Measurements from ENCODE around the gene OLFM1.
A peak's percentile ranks its signal among the peaks of the same experiment; 100 is the strongest.

Gene OLFM1

GRCh38 chr9:135077497-135078200, 9.8 kb upstream of the OLFM1 start:
- DNase-seq, result no peak

DNA sequence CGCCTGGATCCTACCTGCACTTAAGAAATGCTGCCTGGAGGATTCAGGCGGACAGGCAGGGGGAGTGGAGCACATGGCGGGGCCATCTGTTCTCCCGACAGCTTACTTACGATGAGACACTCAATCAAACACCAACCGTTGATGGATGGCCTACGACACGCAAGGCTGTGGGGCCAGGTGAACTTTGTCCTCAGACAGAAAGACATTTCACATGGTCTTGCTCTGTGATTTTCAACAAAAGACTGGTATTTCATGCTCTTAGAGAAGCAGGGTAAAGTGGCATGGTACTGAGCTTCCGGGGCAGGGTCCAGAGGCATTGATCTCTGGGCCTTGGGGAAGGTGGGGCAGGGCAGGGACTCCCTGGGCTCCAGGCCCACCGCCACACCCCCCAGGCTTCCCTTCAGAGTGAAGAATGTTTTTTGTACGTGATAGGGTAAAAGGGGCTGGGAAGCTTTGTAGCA, 9.1 kb upstream of the OLFM1 start:
- DNase-seq, result no peak

DNA sequence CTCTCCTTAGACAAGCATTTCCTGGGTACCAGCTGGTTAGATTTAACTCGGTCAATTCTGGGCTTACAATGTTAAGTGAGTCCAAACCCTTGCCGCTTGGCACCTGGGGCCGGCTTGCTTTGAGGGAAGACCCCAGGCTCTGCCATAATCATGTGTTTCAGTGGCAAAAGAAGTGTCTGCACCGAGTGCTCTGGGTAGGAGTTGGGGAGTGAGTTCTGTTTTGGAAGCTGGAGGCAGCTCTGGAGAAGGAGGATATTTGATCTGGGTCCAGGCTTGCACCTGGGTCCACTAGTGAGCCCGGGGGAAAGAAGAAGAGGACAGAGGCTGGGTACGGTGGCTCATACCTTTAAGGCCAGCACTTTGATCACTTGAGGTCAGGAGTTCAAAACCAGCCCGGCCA, 8.4 kb upstream of the OLFM1 start:
- no peak for DNase-seq

GRCh38 chr9:135079676-135080075, 7.8 kb upstream of the OLFM1 start:
- no peak for DNase-seq

GRCh38 chr9:135080286-135081263, 6.9 kb upstream of the OLFM1 start:
- DNase-seq, result no peak

DNA sequence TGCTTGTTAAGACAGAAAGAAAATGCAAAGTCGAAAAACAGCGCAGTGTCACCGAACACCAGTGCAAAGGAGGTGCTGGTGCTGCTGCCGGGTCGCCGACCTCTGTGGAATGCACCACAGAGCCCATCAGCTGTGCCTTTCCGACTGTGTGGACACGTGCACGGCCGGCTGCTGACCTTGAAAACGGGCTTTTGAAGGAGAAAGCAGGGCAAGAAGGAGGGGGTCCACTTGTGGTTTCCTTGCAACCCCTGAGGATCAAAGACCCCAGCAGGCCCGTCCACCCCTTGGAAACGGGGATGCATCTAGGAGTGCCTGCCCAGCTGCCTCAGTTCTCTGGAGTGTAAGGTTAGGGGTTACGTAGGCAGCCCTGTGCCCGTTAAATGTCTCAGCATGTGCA, 6.2 kb upstream of the OLFM1 start:
- DNase-seq, result no peak

GRCh38 chr9:135081731-135082130, 5.7 kb upstream of the OLFM1 start:
- no peak for DNase-seq

DNA sequence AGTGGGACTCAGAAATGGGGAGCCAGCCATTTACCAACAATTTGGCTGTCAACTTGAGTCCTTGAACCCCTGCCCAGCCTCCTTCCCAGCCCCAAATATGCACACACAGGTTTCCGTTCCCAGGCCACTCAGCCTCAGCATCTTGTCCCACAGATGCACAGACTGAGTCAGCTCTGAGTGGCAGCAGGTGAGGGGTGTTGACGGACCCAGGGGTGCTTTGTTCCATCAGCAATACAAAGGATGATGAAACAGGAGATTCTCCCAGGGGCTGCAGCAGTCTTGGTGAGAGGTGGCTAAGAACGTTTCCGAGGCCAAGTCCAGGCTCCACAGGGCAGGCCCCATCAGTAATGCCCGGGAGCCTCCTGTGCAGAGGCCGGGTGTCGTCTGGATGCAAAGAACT, 4.9 kb upstream of the OLFM1 start:
- peak; percentile 38 for DNase-seq

GRCh38 chr9:135083241-135083810, 4.1 kb upstream of the OLFM1 start:
- DNase-seq, result no peak

DNA sequence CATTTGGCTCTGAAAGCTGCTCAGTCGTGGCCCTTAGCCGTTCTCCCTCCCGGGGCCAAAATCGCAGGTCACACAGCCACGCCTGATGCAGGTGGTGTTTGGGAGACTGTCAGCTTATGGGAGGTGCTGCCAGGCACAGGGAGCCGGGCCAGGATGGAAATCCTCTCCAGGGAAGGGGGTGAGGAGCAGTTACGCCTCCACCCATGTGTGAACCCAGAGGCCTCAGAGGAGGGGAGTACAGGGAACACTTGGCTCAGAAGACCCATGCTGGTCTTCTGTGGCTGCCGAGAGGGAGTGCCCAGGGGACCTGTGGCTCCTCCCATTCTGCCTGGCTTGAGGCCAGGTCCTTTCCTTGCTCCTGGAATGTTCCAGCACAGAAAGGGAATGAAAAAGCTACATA, 3.6 kb upstream of the OLFM1 start:
- DNase-seq, result peak; percentile 9

DNA sequence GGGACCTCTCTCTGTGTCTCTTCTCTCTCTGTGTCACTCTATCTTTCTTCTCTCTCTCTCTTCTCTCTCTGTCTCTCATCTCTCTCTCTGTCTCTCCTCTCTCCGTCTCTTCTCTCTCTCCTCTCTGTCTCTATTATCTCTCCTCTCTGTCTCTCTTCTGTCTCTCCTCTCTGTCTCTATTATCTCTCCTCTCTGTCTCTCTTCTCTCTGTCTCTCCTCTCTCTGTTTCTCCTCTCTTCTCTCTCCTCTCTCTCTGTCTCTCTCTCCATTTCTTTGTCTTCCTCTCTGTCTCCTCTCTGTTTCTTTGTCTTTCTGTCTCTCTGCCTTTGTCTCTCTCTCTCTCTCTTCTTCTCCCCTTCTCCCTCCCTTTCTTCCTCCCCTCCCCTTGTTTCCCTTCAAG, 3.2 kb upstream of the OLFM1 start:
- DNase-seq, result no peak

DNA sequence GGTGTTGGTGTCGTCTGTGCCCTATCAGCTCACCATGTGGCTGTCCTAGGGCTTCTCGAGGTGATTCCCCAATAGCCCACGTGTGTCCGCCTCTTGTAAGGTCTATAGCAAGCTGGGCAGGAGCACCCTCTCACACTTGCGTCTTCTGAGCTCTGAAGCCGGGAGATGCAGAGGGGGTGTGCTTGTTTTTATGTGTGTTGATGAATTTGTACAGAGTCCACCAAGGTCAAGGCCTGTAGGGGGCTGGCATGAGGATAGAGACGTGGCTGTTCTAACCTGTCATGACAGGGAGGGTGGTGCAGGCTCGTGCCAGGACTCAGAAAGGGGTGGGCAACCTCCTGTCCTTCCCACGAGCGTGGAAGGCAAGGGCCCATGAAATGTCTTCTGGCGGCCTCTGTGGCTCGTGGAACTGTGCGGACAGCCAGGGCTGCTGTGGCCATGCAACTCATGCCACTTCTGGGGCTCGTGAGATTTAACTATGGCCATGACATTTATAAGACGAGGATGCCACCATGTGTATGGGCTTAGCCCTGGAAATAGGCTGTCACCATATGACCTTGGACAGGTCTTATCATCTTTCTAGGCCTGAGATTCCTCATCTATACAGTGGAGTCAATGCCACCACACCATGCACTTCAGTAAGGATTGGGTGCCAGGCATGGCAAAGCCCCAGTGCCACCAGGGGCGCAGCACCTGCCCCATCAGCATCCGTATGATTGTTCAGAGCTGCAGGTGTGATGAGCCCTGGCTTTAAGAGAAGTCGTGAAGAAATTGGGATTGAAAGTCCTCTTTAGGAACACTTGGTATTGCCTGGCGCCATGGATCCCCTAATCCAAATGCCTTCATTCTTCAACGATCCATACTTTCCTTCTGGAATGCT, 2.3 kb upstream of the OLFM1 start:
- no peak for DNase-seq

DNA sequence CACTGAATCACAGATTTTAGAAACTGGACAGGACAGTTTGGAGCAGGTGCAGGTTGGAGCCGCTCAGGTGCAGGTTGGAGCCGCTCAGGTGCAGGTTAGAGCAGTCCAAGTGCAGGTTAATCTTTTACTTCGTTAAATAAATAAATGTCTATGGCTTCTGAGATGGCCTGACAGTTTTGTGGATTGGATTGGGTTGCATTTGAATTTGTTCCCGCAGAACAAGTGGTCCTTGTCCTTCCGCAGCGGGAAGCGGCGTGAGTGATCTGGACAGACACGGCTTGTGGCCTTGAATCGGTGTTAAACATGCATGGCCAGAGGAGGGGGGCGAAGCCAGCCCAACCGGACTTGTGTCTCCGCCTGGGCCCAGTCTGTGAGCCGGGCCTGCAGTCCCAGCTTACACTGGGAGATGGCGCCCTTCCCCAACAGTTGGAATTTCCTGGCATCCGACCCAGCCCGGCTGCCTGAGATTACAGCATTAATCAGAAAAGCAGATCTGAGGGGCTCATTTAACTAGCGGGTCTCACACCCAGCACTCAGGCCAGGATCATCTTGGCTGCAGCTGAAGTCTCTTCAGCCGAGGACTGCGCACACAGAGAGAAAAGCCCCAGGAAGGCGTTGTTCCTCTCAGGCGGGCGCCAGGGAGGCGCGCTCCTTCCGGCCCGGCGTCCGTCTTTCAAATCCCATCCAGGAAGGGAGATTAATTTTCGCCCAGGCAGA, 1.5 kb upstream of the OLFM1 start:
- peak; percentile 84 for DNase-seq

DNA sequence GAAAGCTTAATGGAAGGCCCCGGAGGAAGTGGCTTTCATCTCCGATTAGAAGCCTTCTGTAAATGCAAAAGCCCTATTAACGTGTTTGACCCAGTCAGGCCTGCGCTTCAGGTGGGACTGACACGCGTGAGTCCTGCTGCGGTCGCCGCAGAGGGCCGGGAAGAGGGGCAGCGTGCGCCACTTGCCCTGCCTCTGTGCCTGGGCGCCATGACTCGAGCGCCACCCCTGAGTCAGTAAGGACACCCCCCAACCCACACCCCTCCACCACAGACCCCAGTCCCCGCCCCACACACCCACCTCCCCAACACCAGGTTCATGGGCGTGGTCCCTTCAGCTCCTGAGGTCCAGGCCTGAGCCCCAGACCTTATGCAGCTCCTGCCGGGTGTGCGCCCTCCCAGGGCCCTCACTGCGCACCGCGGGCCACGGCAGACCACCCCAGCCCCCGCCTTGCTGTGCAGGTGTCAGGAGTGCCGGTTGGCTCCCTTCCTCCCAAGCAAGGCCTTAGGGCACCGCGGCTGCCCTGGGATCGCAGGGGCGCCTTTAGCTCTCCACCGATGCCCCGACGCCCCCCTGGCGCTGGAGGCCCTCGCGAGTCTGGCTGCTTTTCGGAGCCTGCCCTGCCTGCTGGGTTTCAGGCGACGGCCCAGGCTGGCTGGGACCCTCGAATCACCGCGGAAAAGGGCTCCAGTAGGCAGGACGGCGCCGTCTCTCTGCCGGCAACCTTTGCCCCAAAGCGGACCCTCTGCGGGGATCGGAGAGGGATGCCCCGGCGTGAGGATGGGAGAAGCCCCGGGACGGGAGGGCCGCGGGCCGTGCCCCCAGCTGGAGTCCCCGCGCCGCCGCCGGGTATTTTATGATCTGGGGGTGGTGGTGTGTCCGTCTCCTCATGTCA, 625 bp upstream of the OLFM1 start:
- DNase-seq, result peak; percentile 44

GRCh38 chr9:135087899-135088347, 455 bp downstream of the OLFM1 start:
- DNase-seq, result no peak

DNA sequence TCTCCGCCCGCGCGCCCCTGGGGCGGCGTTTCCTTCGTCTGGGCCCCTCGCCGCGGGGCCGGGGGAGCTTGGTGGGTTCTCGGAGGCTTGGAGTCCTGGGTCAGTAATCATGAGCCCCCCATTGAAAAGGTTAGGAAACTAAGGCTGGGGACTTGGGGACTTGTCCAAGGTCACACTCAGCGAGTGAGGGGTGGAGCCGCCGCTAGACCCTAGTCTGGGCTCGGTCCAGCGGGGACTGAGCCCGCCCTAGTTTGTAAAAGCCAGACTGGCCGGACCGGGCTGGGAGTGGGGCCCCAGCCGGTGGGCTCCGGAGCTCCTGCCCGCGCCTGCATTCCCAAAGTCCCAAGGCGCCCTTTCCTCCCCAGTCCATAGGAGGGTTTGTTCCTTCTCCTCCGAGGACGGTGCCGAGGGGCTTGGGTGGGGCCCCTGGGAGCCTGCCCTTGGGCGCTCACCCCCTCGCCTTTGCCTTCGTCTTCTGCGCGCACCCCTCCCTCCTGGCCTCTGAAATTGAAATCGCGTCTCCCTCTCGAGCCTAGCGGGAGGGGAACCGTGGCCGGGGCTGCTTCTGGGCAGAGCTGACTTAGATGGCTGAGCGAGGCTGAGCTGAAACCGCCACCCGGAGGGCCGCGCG, 995 bp downstream of the OLFM1 start:
- no peak for DNase-seq

DNA sequence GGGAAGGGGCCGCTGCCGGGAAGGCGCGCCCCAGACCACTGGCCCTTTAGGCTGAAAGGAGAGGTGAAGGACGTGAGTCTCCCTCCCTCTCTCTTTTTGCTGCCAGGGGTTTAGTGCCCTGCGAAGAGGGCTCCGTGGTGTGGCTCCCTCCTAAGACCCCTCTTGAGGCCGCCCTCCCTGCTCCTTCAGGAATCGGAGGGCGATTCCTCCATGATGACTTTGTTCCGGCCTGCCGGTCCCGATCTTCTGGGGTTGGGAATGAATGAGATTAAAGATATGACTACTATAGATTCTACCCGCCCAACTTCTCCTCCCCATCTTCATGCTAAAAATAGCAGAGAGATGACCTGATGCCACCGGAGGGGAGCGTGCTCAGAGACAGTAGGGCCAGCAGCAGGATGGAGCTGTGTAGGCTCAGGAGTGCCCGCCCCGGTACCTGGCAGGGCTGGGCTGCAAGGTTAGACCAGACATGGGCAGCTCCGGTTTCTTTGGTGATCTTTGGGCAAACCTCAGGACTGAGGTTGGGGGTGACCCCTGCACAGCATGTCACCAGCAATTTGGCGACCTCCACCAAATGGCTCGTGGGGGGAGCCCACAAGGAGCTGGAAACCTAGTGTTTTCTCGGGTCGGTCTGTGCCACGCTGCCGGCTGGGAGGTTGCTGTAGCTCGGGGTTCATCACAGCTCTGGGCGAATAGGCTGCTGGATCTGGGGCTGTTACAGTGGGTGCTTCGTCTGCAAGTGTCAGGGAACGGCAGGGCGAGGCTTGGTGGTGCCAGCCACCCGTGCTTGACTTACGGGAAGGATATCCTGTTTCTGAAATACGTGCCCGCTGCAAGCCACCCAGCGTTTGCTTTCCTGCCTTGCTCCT, 1.7 kb downstream of the OLFM1 start:
- DNase-seq, result no peak

DNA sequence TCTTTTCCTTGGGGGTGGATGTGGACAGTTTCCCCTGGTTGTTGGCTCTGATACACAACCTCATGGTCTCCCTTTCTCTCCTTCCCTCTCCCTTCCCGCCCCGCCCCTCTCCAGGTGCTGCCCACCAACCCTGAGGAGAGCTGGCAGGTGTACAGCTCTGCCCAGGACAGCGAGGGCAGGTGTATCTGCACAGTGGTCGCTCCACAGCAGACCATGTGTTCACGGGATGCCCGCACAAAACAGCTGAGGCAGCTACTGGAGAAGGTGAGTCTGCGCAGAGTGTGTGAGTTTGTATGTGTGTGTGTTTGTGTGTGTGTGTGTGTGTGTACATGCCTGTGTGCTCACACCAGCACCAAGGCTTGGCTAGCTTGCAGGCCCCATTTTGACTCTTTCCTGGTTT, 2.6 kb downstream of the OLFM1 start:
- DNase-seq, result no peak

- DNase-seq, result no peak
These were observed 3.1 kb downstream of the OLFM1 start for GRCh38 chr9:135090547-135090946.

Data from NCI-H345 (cell line).